ENCODE measurements around the gene KAZN.

- TF ChIP-seq CTCF (IDR thresholded peaks at IDR 0.05; ENCODE audit: low read length) (no peak), EZH2 (optimal IDR thresholded peaks at IDR 0.05; ENCODE audit: low read depth, low read length) (no peak)
Measured at GRCh38 chr1:14794136-14794768, 195.8 kb downstream of the KAZN start.

Measured in MM.1S (cell line).